GM12873 (cell line): ENCODE results near the gene SYT2.

Experiments
- CTCF ChIP-seq: IDR thresholded peaks from 2 replicates; pipeline ENCODE4 v1.5.1; 2012; ENCODE audit warnings: low read depth, mild to moderate bottlenecking, moderate library complexity, low read length, control low read depth; ENCODE audit not compliant: insufficient read depth; ENCODE audit errors: missing control alignments

SYT2 gene

GRCh38 chr1:202700061-202700460, 10.2 kb downstream of the SYT2 start:
- TF ChIP-seq CTCF: no peak

DNA sequence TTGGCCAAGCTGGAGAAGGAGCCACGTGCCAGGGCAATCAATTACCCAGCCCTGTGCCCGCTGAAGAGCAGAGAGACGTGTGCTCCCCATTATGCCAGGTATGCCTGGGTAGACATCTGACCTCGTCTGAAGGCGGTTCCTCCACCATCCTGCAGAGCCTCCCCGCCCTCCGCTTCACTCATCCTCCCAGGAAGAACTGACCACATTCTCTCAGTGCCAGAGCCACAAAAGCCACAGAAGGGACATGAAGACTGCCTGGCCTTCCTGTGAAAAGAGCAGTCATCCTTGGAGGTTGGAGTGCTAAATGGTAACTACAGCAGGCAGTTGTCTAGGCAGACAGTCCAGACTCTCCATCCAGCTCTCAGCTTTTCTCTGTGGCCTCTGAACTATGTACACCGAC, 12.0 kb downstream of the SYT2 start:
- no peak for TF ChIP-seq CTCF

GRCh38 chr1:202697038-202697437, 13.2 kb downstream of the SYT2 start:
- no peak for TF ChIP-seq CTCF

DNA sequence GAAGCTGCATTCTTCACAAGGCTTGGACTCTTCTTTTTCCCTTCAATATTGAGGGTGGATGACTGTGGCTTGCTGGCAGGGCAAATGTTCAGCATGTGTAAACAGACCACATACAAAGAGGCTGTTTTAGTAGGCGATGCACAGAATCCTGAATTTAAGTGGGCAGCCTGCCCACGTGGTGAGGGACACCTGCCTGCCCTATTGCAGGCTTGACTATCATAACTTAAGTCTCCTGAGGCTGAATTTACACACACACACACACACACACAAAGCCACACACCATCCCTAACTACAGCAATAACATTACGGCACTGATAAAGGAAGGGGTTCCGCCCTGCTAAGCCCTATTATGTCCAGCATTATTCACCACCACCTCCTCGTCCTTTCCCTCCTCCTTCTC, 15.9 kb downstream of the SYT2 start:
- no peak for TF ChIP-seq CTCF

DNA sequence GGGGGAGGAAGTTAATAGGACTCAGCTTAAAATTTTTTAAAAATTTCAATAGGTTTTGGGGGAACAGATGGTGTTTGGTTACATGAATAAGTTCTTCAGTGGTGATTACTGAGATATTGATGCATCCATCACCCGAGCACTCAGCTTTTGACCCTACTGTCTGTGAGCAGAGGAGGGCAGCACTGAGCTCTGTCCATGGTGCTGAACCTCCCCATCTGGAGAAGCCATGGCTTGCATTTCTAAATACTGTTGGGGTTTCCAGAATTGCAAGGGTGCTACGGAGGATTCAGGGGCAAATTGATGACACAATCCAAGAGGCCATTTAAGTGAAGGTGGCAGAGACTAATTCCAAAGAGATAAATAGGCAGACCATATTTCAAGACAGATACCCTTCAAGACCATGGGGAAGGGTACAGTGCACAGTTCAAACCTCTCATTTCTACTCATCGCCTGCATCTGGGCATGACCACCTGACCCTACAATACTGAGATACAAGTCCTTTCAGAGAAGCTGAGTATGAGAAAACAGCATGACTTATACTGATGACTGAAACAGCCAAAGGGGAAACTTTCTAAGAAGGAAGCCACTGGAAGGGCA, 17.2 kb downstream of the SYT2 start:
- TF ChIP-seq CTCF: peak; percentile 35

DNA sequence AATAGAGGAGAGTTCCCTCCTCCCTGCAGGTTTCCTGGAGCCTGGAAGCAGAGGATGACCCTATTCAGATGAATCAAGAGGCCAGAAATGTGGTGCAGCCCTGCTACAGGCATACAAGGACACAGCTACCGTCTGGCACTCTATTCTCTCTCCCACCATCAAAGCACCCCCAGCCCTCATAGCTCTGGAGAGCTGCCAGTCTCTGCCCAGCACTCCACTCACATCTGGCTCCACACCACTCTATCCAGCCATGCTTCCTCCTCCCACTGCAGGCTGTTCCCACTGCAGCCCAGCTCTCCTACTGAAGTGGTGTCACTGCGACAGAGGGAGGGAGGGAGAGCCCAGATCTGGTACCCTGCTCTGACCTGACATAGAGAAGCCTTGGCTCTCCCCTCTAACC, 18.4 kb downstream of the SYT2 start:
- no peak for TF ChIP-seq CTCF

- TF ChIP-seq CTCF: no peak
These were observed 20.5 kb downstream of the SYT2 start for GRCh38 chr1:202689493-202690342.
